PC-9 (cell line): Measurements from ENCODE around the gene RRM2. TPM values are rescaled to one million over a fixed set of nuclear protein-coding genes. Genes with fewer than 3 reads are reported as not detected.

Experiments
- Bru-seq: library from RNA; stranded (reverse); fragments of 400-500 nt; gene quantifications from one replicate; lab custom pipeline; 2021; lab: Mats Ljungman, UMichigan
- BruChase-seq, 2 experiments: library from RNA; stranded (reverse); fragments of 400-500 nt; gene quantifications; one replicate each; lab custom pipeline; 2021; lab: Mats Ljungman, UMichigan
- BruUV-seq: library from RNA; stranded (reverse); fragments of 400-500 nt; replicated peaks from 2 replicates; lab custom pipeline; 2021; lab: Mats Ljungman, UMichigan
- CTCF ChIA-PET: fragments of 300-600 bp; sonication (Branson Sonifier 250); formaldehyde crosslinking; loops from one replicate; lab custom pipeline; 2022; ENCODE audit warnings: antibody characterized with exemption; lab: Charles Lee
- POLR2A ChIA-PET: fragments of 300-600 bp; sonication (Branson Sonifier 250); formaldehyde crosslinking; loops from one replicate; lab custom pipeline; 2022; ENCODE audit warnings: antibody characterized with exemption; ENCODE audit not compliant: unreplicated experiment; lab: Charles Lee
- DNase-seq, 2 experiments: peaks; one replicate each; pipeline versions ENCODE4 v3.0.0 to v3.0.0-alpha.2; 2015 to 2022; ENCODE audit warnings: mixed read lengths in 1 of 2
- H2AFZ ChIP-seq: fragments of 200-600 bp; sonication (generic); 2 replicates; pipeline ENCODE4 v1.8.1; 2017; ENCODE audit warnings: antibody characterized with exemption
- H3F3A ChIP-seq: fragments of 200-600 bp; sonication (generic); 2 replicates; pipeline ENCODE4 v1.8.1; 2017; ENCODE audit warnings: antibody characterized with exemption, mild to moderate bottlenecking, low read depth; ENCODE audit not compliant: insufficient read depth
- H3K27ac ChIP-seq: fragments of 200-600 bp; sonication (generic); 2 replicates; pipeline ENCODE4 v1.6.1; 2016; ENCODE audit warnings: mixed run types
- H3K27me3 ChIP-seq: fragments of 200-600 bp; sonication (generic); 2 replicates; pipeline ENCODE4 v1.6.1; 2016; ENCODE audit warnings: low read depth, mixed run types; ENCODE audit not compliant: insufficient read depth
- H3K36me3 ChIP-seq: fragments of 200-600 bp; sonication (generic); 2 replicates; pipeline ENCODE4 v1.6.1; 2016; ENCODE audit warnings: low read depth, mixed run types
- H3K4me1 ChIP-seq: fragments of 200-600 bp; sonication (generic); replicated peaks from 2 replicates; pipeline ENCODE4 v1.6.1; 2016; ENCODE audit warnings: mixed run types; ENCODE audit not compliant: insufficient read depth
- H3K4me2 ChIP-seq: fragments of 200-600 bp; sonication (generic); 2 replicates; pipeline ENCODE4 v1.6.1; 2017; ENCODE audit warnings: mixed run types
- H3K4me3 ChIP-seq: fragments of 200-600 bp; sonication (generic); 2 replicates; pipeline ENCODE4 v1.6.1; 2016; ENCODE audit warnings: mixed run types
- H3K79me2 ChIP-seq: fragments of 200-600 bp; sonication (generic); 2 replicates; pipeline ENCODE4 v1.6.1; 2017; ENCODE audit warnings: low read depth, mixed run types
- H3K9me2 ChIP-seq: fragments of 200-600 bp; sonication (generic); 2 replicates; pipeline ENCODE4 v1.8.1; 2017; ENCODE audit warnings: mild to moderate bottlenecking; ENCODE audit not compliant: insufficient read depth
- H3K9me3 ChIP-seq: fragments of 200-600 bp; sonication (generic); 2 replicates; pipeline ENCODE4 v1.8.1; 2016; ENCODE audit warnings: low read depth; ENCODE audit not compliant: insufficient read depth
- H4K20me1 ChIP-seq: fragments of 200-600 bp; sonication (generic); 2 replicates; pipeline ENCODE4 v1.8.1; 2017; ENCODE audit not compliant: insufficient read depth
- CTCF ChIP-seq: fragments of 200-600 bp; sonication (generic); conservative IDR thresholded peaks from 2 replicates; pipeline ENCODE4 v1.6.1; 2017; ENCODE audit warnings: mixed run types, antibody characterized with exemption, mild to moderate bottlenecking, moderate library complexity
- EZH2 ChIP-seq: fragments of 200-600 bp; sonication (generic); IDR thresholded peaks from 2 replicates; pipeline ENCODE4 v1.8.0; 2017; ENCODE audit warnings: antibody characterized with exemption, low read depth
- intact Hi-C: fragments of 100-400 bp; cut with micrococcal nuclease; formaldehyde crosslinking; loops from one replicate; pipeline ENCODE4 v1.10.0; 2022; ENCODE audit not compliant: unreplicated experiment
- long read RNA-seq: library from polyadenylated mRNA; stranded (forward); transcript quantifications from one replicate; pipeline ENCODE4 v2.0.0, GENCODE V29; 2022
- total RNA-seq: library from RNA; stranded (reverse); gene quantifications from 2 replicates; pipeline ENCODE4 v1.2.3, GENCODE V29; 2021

Gene RRM2
- total RNA-seq (90.4 and 105 TPM in 2 replicates), Bru-seq, nascent RNA (percentile 96 among the genes with signal in this experiment), BruChase-seq, experiment 1, labeled RNA remaining after a 2-hour chase (percentile 87 among the genes with signal in this experiment), BruChase-seq, experiment 2, labeled RNA remaining after a 6-hour chase (percentile 99 among the genes with signal in this experiment)
- long read RNA-seq, transcript RRM2-202 (10 exons, 3,673 nt), result major isoform, 175 of 343 reads
- long read RNA-seq, partial matches to known transcripts, result 156 of 343 reads
- long read RNA-seq, other reads (novel, unspliced or antisense), result 9 of 343 reads

GRCh38 chr2:10122500-10123280, at the start of gene RRM2:
TSS of gene RRM2 (plus strand) at chr2:10122739. CDS start at chr2:10122799, 60 bp downstream.
- intact Hi-C loops, result loop anchor here (2.0 to 5.0 kb wide), 3 partner anchors 50 to 325 kb away; partner anchors contain the start of gene HPCAL1
- ChIA-PET POLR2A (no interaction called here), CTCF (no interaction called here)

GRCh38 chr2:10073706-10074105, 48.8 kb upstream of the RRM2 start:
- Histone ChIP-seq H4K20me1 (no peaks in the 10 kb centered on the region), H3K4me1 (peaks cover under 1% of the 10 kb centered on the region; the same call in 1 of the 2 replicates), H3K36me3 (no peaks in the 10 kb centered on the region), H3K27ac (no peak overlapping the region), H3K4me2 (no peak overlapping the region), H3K79me2 (no peaks in the 10 kb centered on the region), H3K9me3 (no peaks in the 10 kb centered on the region), H3K27me3 (peaks cover 22% of the 10 kb centered on the region), H3K9me2 (no peaks in the 10 kb centered on the region), H2AFZ (no peak overlapping the region), H3F3A (peaks cover 10% of the 10 kb centered on the region), H3K4me3 (no peak overlapping the region)
- ChIA-PET POLR2A (no interaction called here), CTCF (interaction anchor here (0.5 to 5.0 kb wide), 2 partner anchors 350 to 361 kb away, joined by 3 to 35 read pairs; no protein-coding TSS in a partner anchor)
- DNase-seq, result no peak
- BruUV-seq, result no TSS peak
- intact Hi-C loops, result loop anchor here (2.0 kb wide), 2 partner anchors 49 to 595 kb away; partner anchors contain the start of gene RRM2
- no peak for TF ChIP-seq CTCF
- no peak for TF ChIP-seq EZH2

More at GRCh38 chr2:10122500-10123280, at the start of gene RRM2:
- Histone ChIP-seq H3K36me3 (peaks cover 20% of the 10 kb centered on the region), H3K27ac (peak within 1 kb of the TSS; percentile 93), H3K4me3 (peak within 1 kb of the TSS; percentile 88), H2AFZ (peak within 1 kb of the TSS; percentile 73), H3F3A (peaks cover 74% of the 10 kb centered on the region), H3K4me1 (peaks cover 33% of the 10 kb centered on the region), H3K9me2 (no peaks in the 10 kb centered on the region), H4K20me1 (0 out of 2 replicates have a peak, but pooled peaks cover 9% of the 10 kb centered on the region), H3K9me3 (no peaks in the 10 kb centered on the region), H3K27me3 (no peaks in the 10 kb centered on the region), H3K79me2 (peaks cover 64% of the 10 kb centered on the region), H3K4me2 (peak within 1 kb of the TSS; percentile 92)
- TSS peak; percentile 34 for BruUV-seq
- TF ChIP-seq CTCF, result no peak
- no peak for TF ChIP-seq EZH2
- peak; percentile 83 to 92 for DNase-seq

- no peak for TF ChIP-seq EZH2
- TF ChIP-seq CTCF, result no peak
- DNase-seq, result no peak
- Histone ChIP-seq H3K27ac (no peak overlapping the region), H3K27me3 (peaks cover 31% of the 10 kb centered on the region), H3K36me3 (no peaks in the 10 kb centered on the region), H2AFZ (no peak overlapping the region), H3K4me2 (no peak overlapping the region), H4K20me1 (no peaks in the 10 kb centered on the region), H3K9me3 (no peaks in the 10 kb centered on the region), H3K4me1 (peaks cover 5% of the 10 kb centered on the region; the same call in 1 of the 2 replicates), H3F3A (peaks cover 17% of the 10 kb centered on the region), H3K4me3 (no peak overlapping the region), H3K79me2 (no peaks in the 10 kb centered on the region), H3K9me2 (no peaks in the 10 kb centered on the region)
- intact Hi-C loops, result no loop called here
- no TSS peak for BruUV-seq
- POLR2A ChIA-PET, result no interaction called here
- CTCF ChIA-PET, result interaction anchor here (5.0 kb wide), 1 partner anchor 360 kb away, joined by 35 read pairs; no protein-coding TSS in a partner anchor
These were observed 47.4 kb upstream of the RRM2 start for GRCh38 chr2:10075101-10075500.
